Stimulated activated CD8-positive, alpha-beta memory T cell treated with anti-CD3 and anti-CD28 coated beads, Interleukin-4, amount 100 ng/mL, for 1 hour (primary cell): Measurements from ENCODE around the gene SMIM31.

Experiments
- DNase-seq, 2 donors: peaks; one replicate each; pipeline ENCODE4 v3.0.0-alpha.2; 2020; ENCODE audit warnings: low read depth in 2 of 2, low spot score in 1 of 2

The SMIM31 gene

DNA sequence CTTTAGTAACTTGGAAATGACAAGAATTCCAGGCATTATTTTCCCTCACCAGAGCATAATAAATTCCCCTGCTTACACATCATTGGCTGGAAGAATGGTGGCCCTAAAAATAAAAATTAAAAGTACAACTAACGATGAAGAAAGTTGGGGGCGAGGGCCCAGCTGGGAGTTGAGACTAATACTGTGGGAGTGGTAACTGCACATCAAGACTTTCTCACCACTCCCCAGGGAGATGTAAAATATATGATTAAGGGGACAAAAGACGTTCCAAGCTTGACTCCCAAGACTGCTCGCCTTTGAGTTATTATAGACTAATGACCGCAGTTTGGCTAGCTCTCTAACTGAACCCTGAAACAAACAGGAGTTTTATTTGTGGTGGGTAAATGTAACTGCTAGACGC is 30.0 kb downstream of the SMIM31 start:
- DNase-seq: no peak

DNA sequence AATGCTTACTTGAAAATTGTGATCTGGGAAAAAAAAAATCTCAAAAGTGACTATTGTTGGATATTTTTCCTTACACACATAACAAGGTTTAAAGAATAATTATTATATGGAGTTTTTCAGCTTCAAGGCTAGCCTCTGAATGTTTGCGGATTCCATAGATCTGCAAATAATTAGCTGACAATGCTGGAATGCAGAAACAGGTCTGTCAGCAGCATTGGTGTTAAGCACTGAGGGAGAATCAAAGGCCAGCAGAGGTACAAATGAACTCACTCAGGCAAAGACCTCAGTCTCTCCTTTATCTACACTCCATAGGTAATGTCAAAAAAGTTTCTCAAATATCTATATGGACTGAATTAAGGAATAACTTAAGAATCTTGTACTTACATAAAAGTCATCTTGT is 35.1 kb downstream of the SMIM31 start:
- no peak for DNase-seq

DNA sequence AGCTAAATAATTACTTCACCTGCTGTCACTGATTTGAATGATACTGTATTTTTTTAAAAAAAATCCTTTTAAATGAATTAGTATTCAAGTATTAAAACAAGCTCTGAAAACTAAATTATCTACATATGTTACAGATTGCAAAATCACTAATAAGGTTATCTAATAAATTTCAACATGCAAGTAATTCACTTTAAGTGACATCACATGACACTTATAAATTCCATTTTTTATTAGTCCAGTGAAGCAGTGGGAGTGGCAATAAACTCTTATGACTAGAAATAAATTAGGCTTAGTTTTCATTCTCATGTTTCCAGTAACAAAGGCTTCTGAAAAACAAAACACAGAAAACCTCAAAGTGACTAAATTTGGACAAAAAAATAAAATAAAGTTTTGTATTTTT is 36.3 kb downstream of the SMIM31 start:
- no peak for DNase-seq

DNA sequence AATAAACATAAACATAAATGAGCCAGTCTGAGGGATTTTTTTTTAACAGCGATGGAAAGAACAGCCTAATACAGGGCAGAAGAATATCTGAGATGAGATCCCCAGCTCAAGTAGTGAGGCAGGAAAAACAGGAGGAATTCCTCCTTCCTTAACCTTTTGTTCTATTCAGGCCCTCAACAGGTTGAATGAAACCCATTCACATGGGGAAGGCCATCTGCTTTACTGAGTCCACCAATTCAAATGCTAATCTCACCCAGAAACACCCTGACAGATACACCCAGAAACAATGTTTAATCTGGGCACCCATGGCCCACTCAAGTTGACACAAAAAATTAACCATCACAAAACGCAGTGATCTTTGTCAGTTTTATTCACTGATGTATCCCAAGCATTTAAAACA is 45.5 kb downstream of the SMIM31 start:
- DNase-seq: no peak

DNA sequence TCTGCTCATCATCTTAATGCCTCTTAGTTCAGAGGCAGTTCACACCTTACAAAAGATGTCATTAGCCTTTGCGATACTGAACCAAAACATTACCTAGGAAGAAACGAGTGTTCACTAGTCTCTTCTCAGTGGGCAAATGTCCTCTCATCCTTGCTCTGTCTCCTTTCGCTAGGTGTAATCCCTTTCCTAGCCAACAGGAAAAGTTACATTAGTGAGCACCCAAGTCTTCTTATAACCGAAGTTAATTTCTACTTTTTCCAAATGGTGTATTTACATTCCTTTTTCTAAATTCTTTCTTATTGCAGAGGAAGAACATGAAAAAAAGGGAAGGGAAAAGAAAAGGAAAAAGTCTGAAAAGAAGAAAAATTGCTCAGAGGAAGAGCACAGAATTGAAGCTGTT is 46.9 kb downstream of the SMIM31 start:
- no peak for DNase-seq

DNA sequence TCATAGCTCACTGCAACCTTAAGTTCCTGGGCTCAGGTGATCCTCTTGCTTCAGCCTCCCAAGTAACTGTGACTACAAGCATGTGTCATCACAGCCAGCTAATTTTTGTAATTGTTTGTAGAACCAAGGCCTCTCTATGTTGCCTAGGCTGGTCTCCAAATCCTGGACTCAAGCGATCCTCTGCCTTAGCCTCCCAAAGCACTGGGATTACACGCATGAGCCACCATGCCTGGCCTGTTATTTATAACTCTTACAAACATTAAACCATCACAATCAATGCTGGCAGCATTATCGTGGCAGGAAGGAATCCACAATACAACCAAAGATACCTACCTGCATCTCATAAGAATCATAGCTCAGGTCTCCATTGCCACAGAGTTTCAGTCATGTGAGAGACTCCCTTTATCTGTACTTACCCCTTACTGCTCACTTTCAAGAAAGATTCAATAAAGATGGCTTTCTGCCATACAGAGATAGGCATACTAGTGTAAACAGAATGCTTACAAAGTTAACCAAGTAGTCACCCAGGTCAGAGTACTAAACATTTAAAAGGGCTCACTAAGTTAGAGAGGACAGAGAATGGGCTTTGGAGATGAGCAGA is 48.5 kb downstream of the SMIM31 start:
- no peak for DNase-seq

DNA sequence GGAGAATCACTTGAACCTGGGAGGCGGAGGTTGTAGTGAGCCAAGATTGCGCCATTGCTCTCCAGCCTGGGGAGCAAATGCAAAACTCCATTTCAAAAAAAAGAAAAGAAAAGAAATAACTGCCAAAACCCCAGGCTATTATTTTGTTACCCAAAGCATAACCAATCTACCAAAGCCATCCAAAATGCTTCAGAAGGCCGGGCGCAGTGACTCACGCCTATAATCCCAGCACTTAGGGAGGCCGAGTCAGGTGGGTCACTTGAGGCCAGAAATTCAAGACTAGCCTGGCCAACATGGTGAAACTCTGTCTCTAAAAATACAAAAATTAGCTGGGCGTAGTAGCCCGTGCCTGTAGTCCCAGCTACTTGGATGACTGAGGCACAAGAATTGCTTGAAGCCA is 49.8 kb downstream of the SMIM31 start:
- no peak for DNase-seq

DNA sequence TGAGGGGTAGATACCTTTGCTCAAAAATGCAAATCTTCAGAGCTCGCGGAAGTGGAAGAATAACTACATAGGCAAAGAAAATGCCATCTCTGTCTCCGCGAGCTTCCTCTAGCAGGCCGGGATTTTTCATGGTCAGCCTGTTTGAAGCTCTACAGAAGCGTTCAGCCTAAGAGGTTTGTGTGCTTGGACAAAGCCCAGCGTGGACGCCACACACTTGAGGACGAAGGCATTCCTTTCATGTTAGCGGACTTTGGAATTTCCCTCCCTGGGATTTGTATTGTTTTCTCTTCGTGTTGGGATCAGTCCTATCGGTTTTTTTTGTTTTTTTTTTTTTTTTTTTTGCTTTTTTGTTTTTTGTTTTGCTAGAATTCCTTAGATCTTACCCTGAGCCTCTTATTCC is 53.7 kb downstream of the SMIM31 start:
- no peak for DNase-seq

DNA sequence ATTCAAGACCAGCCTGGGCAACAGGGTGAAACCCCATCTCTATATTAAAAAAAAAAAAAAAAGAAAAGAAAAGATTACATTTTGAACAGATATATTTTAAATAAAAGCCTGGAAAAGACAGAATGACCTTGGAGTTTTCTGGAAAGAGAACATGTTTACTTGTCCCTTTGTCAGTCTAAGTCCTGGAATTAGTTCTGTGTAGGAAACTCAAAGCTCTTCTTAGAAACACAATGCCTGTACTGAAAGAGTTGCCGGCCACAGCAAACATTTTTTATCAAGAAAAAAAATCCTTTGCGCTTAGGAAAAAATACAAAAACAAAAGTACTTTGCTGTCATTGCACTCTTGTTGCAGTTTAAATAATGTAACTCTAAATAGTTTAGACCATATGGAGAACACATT is 59.6 kb downstream of the SMIM31 start:
- DNase-seq: no peak

DNA sequence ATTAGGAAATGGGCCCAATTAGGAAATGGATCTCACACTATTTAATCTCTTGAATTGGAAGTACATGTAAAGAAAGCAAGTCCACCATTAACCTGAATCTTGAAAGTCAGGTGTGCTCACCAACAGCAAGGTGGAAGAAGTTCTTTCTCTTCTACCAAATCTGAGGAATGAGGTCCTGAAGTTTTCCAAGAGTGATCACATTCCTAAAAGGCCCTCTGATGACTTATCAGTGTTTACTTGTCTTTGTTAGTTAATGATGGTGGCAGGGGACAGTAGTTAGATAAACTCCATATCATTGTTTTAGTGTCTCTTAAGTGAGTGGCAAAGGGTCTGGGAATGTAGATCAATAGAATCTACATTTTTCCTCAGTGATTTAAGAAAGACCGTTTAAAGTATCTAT is 61.8 kb downstream of the SMIM31 start:
- DNase-seq: no peak

DNA sequence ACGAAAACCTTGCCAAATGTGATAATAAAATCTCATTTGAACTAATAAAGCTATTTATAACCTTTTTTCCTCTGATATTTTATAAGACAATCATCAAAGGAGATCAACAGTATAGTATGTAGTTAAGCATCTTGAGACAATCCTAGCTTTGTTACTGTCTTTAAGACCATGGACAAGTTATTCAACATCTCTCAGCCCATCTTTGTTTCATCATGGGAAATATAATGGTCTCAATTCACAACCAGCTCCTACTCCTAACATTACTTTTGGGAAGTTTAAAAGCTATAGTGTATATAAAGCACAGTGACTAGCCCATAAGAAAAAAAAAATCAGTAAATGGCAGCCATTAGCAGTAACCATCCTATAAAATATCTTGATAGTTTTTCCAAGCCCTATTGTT is 65.4 kb downstream of the SMIM31 start:
- DNase-seq: no peak

DNA sequence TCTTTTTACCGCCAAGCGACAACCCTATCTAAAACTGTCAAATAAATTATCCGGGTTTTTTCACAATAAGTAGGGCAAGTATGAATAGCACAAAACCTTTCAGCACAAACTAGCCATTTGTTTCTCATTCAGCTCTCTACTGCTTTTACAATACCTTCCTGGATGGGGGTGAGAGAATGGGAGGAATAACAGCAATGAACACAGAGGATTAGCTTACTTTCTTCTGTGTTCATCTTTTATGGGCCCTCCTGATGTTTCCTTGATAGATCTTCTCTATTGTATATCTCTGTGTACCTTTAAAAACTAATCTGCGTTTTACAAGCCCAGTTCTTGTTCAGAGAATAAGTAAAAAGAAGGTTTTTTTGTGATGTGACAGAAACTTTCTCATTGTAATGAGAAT is 67.8 kb downstream of the SMIM31 start:
- DNase-seq: no peak

DNA sequence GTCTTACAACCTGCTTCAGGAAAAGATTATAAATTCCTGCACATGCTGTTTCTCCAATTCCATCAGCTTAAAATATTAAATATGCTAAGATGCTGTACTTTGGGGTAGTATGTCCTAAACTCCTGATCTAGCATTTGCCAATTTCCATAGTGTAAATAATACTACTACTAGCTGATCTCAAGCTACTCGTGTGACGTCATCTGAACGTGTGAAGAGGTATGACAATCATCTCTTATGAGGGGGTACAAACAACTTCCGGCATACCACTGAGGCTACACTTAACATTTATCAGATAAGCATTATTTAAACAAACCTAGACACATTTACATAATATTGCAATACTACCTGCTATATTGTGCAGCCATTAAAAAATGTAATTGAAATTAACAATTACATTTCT is 70.7 kb downstream of the SMIM31 start:
- no peak for DNase-seq

DNA sequence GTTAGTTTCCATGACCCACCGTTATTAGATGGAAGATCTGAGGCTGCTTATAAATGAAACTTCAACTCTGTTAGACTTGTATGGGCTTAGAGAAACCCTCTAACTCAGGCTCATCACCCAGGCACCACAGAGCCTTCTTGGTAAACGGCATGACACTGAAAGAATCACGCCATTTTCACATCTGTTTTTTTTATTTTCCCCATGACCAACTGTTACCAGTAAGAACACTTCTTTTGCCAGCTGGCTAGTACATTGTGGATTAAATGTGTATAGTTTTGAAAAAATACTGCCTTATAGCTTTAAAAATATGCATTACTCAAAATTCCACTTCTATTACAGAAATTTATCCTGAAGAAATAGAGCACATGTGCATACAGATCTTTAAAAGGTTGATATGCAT is 75.0 kb downstream of the SMIM31 start:
- DNase-seq: no peak

DNA sequence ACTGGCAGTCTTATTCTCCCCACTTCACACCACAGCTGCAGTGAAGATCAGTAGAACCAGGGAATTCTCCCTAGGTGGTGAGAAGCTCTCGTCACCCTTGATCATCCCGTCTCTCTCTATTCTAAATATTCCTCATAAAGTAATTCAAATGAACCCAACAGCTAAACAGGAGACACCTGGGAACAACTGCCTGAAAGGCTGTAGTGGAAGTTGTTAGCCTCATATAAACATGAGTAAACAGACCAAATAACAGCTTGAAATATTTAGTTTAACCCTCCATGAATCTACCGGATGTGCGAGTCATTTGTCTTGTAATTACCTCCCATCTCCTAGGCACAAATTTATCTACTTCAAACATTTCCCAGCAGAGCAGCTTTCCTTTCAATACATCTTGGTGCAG is 92.6 kb downstream of the SMIM31 start:
- no peak for DNase-seq

DNA sequence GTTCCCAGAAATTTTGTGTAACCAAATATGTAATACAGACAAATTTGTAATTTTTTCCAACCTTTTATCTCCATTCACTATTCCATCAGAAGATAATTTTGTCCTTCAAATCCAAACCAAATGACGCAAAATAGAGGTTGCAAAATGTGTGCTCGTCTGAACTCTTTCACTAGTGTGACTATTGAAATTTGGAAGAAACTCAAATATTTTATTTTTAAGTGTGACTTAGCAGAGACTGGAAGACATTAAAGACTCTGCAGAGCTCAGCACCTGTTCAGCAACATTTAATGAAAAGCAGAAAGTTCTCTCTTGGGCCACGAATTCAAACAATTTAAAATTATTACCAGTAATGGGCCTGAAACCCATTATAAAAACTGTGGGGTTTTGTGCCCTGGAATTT is 93.1 kb downstream of the SMIM31 start:
- DNase-seq: no peak

DNA sequence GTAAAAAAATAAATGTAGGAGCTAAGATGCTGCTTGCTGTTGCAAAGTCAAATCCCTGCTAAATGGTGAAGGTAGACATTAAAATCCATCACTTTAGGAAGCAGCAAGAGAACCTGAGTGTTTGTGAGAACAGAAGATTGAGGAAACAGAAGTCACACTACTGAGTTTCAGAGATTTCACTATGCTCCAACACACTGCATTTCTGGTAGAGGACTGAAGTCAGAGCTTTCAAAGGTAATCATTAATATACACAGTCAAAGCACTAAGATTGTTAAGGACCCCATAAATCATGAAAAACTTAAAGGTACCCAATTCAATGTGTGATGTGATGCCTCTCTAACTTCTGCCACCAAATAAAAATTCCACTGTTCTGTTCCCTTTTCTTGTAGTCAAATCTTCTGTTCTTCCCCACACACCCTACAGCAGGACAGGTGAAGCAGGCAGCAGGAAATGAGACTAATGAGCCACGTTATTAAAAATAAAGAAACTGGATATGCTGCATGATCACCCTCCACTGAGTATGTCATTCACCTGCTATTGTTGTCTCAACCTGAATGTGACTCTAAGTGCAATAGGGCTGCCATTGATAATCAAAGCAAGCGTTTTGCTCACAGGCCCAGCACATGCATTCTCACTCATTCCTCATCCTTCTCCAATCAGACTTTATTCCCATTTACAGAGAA is 94.2 kb downstream of the SMIM31 start:
- DNase-seq: no peak
